CD4-positive, alpha-beta T cell treated with Interferon gamma for 1 hour (primary cell): Measurements from ENCODE around the gene HYCC2.

Source experiments
- DNase-seq: peaks from one replicate; pipeline ENCODE4 v3.0.0-alpha.2; 2020

Gene HYCC2

GRCh38 chr2:201071479-201072200 lies at the start of gene HYCC2, which contains the start of gene NDUFB3:
Gene HYCC2 (minus strand): TSS chr2:201071671. CDS start chr2:201024009, 47,662 bp downstream.
Gene NDUFB3 (plus strand): TSS chr2:201072001. CDS start chr2:201078883, 6,882 bp downstream.
- peak; percentile 93 for DNase-seq

GRCh38 chr2:201118961-201119854 lies 47.7 kb upstream of the HYCC2 start:
- DNase-seq, result no peak

GRCh38 chr2:201118121-201118960 lies 46.9 kb upstream of the HYCC2 start:
- DNase-seq, result peak; percentile 88

GRCh38 chr2:201117735-201118094 lies 46.2 kb upstream of the HYCC2 start:
- DNase-seq, result peak; percentile 28

GRCh38 chr2:201116959-201117734 lies 45.7 kb upstream of the HYCC2 start:
- peak; percentile 41 for DNase-seq

- peak; percentile 81 for DNase-seq
Measured at GRCh38 chr2:201116115-201116958, 44.9 kb upstream of the HYCC2 start, which contains the start of gene CFLAR. Gene CFLAR (plus strand): TSS chr2:201116164. CDS start chr2:201129866, 13,702 bp downstream.

GRCh38 chr2:201114846-201115245 lies 43.4 kb upstream of the HYCC2 start:
- DNase-seq, result no peak

- DNase-seq, result no peak
Measured at GRCh38 chr2:201114350-201114749, 42.9 kb upstream of the HYCC2 start.

- DNase-seq, result no peak
Measured at GRCh38 chr2:201111096-201111495, 39.6 kb upstream of the HYCC2 start.

GRCh38 chr2:201110615-201111014 lies 39.1 kb upstream of the HYCC2 start:
- DNase-seq, result no peak

- no peak for DNase-seq
Measured at GRCh38 chr2:201109186-201109585, 37.7 kb upstream of the HYCC2 start.

GRCh38 chr2:201108341-201108740 lies 36.9 kb upstream of the HYCC2 start:
- DNase-seq, result no peak

- DNase-seq, result no peak
Measured at GRCh38 chr2:201107624-201108023, 36.2 kb upstream of the HYCC2 start.

GRCh38 chr2:201105759-201106158 lies 34.3 kb upstream of the HYCC2 start:
- DNase-seq, result no peak

- no peak for DNase-seq
Measured at GRCh38 chr2:201100497-201100896, 29.0 kb upstream of the HYCC2 start.

GRCh38 chr2:201093573-201093972 lies 22.1 kb upstream of the HYCC2 start:
- DNase-seq, result peak; percentile 4

GRCh38 chr2:201090574-201090973 lies 19.1 kb upstream of the HYCC2 start:
- DNase-seq, result no peak

GRCh38 chr2:201084863-201085262 lies 13.4 kb upstream of the HYCC2 start:
- no peak for DNase-seq

GRCh38 chr2:201074996-201075395 lies 3.5 kb upstream of the HYCC2 start:
- DNase-seq, result no peak

GRCh38 chr2:201073071-201073470 lies 1.6 kb upstream of the HYCC2 start:
- no peak for DNase-seq

GRCh38 chr2:201072201-201072530 lies 695 bp upstream of the HYCC2 start:
- no peak for DNase-seq
